ENCODE measurements around the gene CAP2.

Gene CAP2

DNA sequence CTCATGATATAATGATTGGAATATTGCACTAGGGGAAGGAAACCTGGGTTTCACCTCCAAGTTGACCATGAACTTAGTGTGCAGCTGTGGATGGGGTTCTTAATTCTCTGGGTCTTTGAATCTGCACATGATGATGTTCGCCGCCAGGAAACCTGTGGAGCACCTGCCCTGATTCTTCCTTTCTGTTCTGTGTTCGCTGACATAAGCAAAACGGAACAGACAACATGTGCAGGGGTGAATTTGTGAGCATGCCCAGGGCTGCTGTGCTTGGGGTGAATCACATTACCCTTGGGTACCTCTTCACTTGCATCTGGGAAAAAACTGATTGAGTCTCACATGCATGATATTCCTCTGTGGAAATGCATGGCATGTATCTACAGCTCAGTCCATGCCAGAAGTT is 48.8 kb downstream of the CAP2 start:
- no peak for DNase-seq

DNA sequence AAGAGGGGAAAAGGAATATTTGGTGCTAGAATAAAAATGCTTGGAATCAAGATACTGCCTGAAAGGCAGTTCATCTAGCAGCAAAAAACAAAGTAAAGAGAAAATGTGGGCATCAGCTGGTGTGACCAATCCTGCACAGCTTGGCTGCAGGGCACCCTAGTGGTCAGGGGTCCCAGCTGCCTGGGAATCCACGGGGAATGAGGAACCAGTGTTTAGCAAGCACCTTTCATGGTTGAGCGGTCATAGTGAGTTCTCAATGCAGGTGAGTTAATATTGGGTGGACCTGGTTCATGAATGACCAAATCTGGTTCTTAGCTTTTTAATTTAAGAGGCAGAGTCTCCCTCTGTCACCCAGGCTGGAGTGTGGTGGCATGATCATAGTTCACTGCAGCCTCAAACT is 53.3 kb downstream of the CAP2 start:
- DNase-seq = no peak

DNA sequence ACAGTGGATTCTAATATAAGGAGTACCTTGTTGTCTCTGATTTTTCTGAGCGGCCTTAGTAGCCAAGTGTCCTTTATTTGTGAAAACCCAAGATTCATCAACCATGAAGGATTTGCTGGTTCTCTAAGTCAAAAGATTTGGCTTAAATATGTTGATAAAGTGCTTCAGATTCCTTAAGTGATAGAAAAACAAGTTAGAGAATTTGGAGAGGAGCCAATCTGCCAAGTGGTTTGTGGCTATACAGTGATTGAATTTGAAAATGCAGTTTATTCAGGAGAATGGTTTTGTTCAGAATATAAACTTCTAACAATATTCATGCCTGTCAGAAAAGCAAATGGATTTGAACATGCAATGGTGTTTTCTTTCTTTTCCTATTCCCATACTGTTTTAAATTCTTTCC is 54.8 kb downstream of the CAP2 start:
- no peak for DNase-seq

DNA sequence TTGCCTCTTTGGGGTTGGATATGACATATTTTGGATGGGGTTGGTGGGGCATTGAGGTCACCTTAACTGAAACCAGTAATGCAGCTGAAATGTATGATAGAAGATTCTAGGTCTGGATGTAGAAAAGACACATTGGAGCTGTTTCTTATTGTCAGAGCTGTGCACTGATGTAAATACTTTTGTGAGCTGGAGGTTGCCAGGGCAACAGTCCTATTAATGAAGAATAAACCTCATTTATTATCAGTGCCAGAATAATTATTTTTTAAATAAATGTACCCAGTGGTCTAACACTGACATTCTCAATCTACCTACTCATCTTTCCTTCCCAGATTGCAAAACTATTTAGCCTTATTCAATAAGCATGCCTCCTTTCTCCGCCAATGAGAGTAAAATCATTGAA is 57.0 kb downstream of the CAP2 start:
- DNase-seq = no peak

DNA sequence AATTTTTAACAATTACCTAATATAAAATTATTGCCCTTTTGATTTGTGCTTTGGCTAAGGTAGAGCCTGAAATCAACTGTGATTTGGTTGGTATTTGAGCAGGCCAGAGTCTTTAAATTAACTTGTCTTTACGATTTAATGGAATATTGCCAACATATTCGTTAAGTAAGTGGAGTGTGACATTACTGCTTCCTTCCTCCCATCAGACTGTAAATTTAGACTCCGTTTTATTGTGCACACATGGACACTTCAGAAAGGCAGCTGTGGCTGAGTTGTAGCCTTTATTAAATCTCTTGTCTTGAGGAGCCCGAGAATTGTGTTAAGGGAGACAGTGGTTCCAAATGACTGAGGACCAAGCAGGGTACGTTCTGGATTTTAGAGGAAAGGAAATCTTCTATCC is 57.4 kb downstream of the CAP2 start:
- DNase-seq = no peak

DNA sequence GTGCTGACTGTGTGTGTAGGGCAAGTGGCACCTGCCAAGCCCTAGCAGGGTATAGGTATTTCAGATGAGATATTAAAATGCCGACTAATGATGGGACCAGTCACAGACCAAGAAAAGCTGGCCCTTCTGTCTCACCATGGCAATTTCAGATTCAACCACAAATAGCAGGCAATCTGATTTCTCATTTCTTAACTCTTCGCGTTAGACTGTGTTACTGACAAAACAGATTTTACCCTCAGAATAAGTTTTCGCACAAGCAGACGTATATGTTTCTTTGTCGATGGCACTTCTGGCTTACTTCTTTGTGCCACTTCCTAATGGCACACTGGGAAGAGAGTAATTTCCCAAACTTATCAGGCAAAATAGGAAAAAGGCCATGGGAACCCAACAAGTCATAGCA is 58.7 kb downstream of the CAP2 start:
- no peak for DNase-seq

DNA sequence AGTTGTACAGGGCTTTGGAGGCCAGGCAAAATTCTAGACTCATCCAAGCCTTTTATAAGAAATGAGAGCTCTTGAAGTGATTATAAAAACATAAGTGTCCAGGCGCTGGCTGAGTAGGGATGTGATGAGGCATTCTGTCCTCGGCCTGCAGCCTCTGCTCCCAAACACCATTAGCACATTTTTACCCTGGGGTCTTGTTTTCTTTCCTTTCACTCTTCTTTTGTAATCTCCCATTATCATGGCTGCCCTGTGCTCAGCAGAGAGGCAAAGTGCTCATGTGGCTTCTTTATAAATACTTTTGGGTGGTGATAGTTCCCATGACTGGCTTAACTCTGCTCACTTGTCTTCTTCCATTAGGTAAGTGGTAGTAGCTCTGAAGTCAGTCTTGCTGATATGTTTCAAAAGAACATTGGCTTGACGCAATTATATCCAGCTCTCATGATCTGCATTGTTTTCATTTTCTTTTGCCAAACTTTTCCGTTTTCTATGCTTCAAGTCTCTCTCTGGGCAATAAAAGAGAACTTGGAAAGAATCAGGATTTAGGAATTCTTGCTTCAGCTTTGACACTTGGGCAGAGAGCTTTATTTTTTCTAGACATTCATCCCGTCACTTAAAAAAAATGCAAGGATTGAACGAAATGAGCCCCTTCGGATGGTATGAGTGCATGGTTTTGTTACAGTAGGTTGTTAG is 61.1 kb downstream of the CAP2 start:
- no peak for DNase-seq

DNA sequence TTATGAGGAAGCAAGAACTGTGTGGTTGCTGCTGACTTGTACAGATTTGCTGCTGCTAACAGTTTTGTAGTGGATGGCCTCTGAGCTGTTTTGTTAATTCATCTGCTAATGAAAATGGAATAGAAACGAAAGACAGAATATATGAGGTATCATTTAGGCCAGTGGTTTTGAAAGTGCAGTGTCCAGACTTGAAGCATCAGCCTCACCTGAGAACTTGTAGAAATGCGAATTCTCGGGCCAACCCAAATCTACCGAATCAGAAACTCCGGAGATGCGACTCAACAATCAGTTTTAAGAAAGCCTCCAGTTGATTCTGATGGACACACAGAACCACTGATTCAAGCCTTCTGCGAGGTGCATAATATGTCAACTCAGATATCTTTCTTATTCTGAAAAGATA is 62.5 kb downstream of the CAP2 start:
- DNase-seq = no peak

DNA sequence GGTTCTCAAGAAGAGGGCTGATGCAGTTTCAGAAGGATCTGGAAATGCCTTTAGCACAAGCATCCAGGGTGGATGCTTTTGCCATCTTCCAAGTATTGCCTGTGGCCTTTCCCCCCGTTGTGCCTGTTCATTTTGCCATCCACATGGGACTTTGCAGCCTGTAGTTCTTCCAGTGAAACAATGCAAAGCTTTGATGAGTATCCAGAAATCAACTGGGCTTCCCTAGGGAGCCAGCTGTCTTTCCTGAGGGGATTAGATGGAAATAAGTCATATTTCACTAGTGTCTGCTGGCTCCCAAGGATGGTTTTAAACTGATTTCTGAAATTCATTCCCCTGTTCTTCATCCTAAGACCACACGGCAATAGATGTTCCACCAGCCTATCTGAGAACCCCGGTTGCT is 63.3 kb downstream of the CAP2 start:
- DNase-seq = no peak

DNA sequence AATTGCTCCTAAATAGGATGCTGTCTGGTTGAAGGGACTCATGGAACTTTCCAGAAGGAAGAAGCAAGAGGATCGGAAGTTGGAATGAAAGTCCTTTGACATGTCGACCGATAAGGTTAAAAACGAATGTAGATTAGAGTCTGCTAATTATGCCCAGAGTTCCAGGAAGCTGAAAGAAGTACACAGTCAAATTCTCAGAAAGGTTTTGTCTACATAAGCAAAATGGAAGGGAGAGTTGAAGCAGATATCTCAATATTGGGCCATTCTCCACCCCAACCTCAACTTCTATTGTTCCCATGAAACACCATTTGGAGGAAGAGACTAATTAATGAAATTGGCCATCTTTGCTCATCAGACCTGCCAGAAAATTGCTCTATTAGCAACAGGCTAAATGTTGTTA is 64.0 kb downstream of the CAP2 start:
- DNase-seq = peak; percentile 66

DNA sequence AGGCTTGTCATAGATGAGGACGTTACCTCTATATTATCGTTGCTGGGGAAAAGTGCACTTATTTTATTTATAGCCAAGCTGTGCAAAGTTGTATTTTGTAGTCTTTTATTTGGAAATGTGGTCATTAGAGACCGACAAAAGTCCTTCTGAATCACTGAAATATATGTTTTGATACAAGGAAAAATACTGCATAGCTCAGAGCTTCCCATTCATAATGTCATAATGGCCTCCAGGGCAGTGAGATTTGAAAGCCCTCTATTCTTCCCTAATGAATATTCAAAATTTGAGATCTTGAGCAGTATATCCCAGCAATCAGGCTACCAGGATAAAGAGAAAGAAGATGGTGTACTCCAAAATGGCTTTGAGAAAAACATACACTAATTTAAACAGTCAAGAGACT is 64.6 kb downstream of the CAP2 start:
- DNase-seq = no peak

DNA sequence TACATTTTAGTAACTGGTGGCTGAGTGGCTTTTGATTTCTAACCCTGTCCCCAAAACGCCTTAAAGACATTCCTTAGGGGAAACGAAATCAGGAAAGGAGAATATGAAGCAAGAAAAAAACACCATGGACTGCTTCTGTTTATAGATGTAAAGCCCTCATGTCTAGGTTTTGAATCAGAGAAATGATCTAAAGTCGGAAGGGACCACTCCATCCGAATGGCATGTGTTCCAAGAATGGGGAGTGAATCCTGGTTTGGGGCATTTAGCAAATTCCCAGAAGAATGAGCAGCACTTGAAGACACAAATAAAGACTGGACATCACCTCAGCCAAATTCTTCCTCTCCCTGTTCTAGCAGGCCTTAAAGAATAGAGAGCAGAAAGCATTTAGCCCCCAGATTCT is 65.6 kb downstream of the CAP2 start:
- DNase-seq = no peak

DNA sequence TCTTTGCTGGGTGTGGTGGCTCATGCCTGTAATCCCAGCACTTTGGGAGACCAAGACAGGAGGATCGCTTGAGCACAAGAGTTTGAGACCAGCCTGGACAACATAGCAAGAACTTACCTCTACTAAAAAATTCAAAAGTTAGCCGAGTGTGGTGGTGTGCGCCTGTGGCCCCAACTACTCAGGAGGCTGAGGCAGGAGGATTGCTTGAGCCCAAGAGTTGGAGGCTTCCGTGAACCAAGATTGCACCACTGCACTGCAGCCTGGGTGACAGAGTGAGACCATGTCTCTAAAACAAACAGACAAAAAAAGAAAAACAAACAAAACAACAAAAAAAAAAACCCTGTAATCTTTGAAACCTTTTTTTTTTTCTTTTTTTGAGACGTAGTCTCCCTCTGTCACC is 67.5 kb downstream of the CAP2 start:
- DNase-seq = no peak

DNA sequence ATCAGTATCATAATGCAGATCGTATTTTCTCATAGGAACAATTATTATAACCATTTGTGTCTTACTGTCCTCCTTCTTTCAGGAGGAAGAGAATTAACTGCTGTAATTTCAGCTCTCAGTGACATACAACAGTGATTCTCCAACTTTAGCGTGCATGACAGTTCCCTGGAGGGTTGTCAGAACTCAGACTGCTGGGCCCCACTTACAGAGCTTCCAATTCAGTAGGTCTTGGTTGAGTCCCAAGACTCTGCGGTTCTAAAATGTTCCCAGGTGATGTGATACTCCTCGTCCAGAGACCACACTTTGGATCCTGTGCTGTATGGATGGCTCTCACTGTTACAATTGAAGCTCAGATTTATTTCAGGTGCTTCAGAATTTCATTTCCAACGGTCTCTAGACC is 72.8 kb downstream of the CAP2 start:
- no peak for DNase-seq

DNA sequence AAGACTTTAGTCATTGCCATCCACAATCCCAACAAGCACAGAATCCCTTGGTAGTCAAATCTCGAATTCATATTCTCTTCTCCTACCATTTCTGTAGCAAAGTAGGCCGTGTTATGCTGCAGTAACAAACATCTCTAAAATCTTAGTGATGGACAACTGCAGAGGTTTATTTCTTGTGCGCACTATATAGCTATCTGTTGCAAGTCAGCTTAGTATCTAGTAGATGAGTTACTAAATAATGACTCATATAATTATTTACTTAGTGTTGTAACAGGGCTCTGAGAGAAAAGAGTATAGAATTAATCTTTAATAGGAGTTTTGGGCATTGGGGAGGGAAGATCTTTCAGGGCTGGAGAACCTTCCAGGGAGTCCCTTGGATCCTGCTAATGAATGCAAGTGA is 73.3 kb downstream of the CAP2 start:
- DNase-seq = no peak

DNA sequence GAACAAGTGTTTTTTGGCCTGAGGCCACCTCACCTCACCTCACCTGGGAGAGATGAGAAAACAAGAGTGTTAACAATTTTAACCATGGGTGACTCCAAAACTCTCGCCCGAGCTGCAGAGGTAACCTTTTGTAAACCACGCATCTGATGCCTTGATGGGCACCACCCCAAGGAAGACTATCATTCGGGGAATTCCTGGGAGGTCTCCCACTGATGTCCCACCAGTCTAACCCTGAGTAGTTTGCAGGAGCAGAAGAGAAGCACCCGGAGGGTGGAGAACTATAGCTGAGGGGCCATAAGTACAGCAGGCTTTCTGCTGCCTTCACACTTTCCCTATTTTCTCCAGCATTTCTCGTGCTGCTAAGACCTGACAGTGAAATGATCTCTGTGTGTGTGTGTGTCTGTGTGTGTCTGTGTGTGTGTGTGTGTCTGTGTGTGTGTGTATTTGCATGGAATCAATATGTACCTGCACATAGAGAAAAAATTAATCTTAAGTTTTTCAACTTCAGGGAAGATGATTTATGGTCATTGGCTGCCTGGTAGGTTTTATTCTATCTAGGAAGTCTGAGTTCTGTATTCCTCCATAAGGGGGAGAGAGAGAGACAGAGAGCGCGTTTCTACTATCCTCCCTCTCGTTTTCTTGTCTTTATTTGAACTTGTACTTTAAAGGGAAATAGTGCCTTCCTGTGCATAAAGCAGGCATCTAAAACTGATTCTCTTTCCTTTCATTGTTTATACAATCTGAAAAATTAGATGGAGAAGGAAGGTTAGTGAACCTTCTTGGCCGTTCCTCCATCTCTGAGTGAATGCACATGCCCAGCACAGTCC is 75.8 kb downstream of the CAP2 start:
- DNase-seq = peak; percentile 49

DNA sequence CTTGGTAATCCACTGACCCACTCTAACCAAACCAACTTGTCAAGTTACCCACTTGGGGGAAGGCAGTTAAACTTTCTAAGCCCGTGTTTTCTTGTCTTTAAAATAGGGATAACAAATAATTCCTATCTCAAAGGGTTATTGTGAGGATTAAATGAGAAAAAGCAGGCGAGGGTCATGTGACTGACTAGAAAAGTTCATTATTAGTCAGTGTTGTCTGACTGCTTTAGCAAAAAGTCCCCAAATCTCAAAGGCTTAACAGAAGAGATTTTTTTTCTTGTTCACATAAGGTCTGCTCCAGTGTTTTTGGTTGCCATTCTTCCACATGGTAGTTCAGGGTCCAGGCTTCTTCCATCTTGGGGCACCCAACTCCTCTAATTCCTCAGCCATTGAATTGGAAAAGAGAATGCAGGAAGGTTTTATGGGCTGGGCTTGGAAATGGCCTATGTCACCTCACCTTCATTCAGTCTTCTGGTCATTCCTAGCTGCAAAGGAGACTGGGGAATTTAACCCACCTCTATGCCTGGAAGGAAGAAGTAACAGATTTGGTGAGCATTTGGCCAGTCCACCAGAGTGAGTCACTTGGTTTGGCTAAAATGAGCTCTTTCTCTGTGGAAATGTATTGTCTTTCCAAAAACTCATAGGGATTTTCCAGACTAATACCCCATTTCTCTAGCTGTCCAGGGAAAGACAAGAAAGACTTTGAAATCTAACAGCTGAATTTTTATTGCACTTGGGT is 77.0 kb downstream of the CAP2 start:
- DNase-seq = no peak

DNA sequence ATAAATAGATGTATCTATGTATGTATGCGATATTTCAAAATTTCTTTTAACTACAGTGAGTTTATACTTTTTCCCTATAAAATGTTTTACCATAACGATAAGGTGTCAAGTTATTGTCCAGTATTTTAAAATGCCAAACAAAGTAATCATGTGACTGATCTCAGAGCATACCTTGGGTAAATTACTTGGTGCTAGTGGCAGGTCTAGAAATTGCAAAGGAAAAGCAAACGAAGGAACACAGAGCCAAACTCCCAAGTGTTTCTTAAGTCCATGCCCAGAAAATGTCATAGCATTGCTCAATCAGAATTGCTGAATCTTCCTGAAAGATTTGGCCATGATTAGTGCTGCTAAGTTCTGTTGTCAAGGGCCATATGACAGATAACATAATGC is 77.5 kb downstream of the CAP2 start:
- no peak for DNase-seq

DNA sequence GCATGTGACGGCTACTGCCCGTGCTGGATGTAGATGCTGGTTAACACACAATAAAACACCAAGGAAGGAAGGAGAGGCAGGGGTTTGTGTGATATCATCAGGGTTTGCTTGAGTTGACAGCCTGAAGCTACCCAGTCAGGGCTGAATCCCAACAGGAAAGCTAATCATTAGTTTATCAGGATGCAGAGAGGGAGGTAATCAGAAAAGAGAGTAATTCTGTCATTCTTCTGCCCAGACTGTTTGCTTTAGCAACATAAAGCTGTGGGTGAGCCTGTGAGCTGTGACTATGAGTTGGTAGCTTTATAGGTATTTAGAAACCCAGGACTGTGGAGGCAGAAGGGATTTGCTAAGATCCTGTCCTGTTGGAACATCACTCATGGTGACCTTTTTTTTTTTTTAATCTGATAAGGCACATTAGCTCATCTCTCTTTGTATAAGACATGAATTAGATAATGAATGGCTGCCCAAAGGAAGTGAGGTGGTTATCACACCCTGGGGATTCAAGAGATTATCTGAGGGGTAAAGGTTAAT is 79.3 kb downstream of the CAP2 start:
- no peak for DNase-seq

DNA sequence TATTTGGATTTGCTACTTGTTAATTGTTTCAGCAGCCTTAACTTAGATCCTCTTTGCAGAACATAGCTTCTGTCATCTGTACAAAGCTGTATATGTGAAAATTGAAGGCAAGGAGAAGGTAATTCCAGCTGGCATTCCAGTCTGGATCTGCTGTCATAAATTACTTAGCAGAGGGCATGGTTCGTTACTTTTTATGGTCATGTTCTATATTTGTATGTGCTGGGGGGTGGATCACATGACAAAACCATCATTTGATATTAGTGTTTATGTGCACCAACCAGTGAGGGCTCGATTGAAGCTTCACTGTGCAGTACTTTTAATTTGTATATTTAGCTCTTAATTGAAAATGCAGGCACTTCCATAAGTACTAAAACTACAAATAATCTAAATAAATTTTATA is 80.2 kb downstream of the CAP2 start:
- no peak for DNase-seq

DNA sequence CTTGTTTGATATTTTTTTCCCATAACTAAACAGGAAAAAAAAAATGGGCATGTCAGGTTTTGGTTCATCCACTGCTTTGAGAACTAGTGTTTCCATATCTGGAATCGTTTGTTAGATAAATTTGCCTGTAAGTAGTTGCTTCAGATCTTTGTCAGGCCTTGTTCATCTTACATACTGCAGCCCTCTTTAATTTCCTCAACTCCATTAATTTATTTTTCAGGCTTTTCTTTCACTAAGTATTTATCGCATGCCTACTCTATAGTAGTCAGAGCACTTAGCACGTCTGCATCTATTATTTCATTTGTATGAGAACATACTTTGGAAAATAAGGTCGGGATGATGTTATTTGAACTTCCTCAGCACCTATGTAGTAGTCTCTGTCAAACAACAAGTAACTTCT is 80.9 kb downstream of the CAP2 start:
- DNase-seq = no peak

DNA sequence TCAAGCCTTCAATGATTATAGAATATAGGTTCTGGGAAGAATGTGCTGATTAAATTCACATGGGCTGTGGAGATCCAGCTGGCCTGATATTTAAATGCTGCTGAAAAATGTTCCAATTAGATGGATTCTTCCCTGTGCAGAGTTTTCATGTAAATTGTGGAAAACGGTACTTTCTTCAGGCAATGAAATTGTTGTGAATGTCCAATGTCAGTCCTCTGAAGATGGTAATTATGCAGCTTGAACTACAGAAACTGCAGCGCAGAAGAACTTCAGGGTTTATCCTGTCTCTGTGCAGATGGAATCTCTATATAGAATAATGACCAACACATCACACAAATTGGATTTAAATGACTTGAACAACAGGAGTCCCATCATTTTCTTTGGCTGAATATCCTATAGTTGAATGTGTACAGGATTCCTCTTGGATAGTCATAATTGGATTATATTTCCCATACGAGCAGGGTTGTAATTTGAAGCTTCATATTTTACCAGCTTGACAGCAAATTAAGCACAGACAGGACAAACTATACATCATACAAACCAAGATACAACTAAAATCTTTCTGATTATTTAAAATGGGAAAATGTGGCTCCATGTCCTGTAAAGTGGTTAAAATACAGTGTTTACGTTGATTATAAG is 82.3 kb downstream of the CAP2 start:
- DNase-seq = no peak

DNA sequence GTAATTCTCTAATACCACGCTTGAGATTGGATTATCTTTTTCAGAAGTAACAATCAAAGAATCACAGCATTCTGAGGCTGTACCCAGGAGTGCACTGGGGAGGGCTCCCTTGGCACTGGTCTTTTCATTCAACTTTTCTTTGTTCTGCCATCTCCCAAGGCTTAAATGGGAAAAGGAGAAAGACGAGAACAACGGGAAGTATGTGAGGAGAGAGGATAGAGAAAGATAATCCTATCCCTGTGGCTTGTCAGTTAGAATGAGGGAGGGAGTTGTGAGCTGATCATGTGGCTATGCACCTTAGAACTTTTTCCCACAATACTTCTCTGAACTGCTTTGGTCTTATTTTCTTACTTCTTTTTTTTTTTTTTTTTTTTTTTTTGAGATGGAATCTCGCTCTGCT is 83.1 kb downstream of the CAP2 start:
- no peak for DNase-seq

All from OCI-M1 (cell line).